ENCODE measurements around the gene MBOAT7. TPM values are rescaled to one million over a fixed set of nuclear protein-coding genes. Genes with fewer than 3 reads are reported as not detected.

MBOAT7 gene
- total and polyA plus RNA-seq, 2 of the 4 experiments (the other 2 are of a cell fraction), result 11.3 to 121 TPM

GRCh38 chr19:54172471-54173358, 16.7 kb downstream of the MBOAT7 start, which contains the start of gene TMC4:
TMC4 (minus strand) TSS chr19:54173160; CDS start chr19:54173117, 43 bp downstream.
- Histone ChIP-seq H3K4me3 (ENCODE audit: insufficient read depth, low read depth, low read length) (no peak within 1 kb of the TSS), H3K9ac (ENCODE audit: low read depth, low read length) (no peak within 1 kb of the TSS), H3K4me1 (ENCODE audit: control insufficient read depth, insufficient read depth, low read length) (no peaks in the 10 kb centered on the region), H2BK15ac (ENCODE audit: low read depth, low read length) (no peak within 1 kb of the TSS), H3K9me3 (ENCODE audit: control insufficient read depth, insufficient read depth, low read length) (no peaks in the 10 kb centered on the region), H2BK20ac (ENCODE audit: low read depth, low read length) (no peak within 1 kb of the TSS), H3K14ac (replicated peaks; ENCODE audit: low read depth, low read length) (no peak within 1 kb of the TSS), H3K36me3 (ENCODE audit: control insufficient read depth, insufficient read depth, low read length) (peaks cover 6% of the 10 kb centered on the region; the same call in 1 of the 2 replicates), H3K79me1 (ENCODE audit: low read depth in 1 of 2, low read length in 2 of 2) (no peaks in the 10 kb centered on the region; a peak in 1 of 4 replicates), H3K27me3 (ENCODE audit: control insufficient read depth, insufficient read depth, low read length) (no peaks in the 10 kb centered on the region), H3K23ac (ENCODE audit: low read depth, low read length) (no peak within 1 kb of the TSS), H3K56ac (ENCODE audit: extremely low read depth, insufficient read depth, low read length) (no peak within 1 kb of the TSS), H3K9me1 (ENCODE audit: insufficient read depth, low read length) (no peaks in the 10 kb centered on the region), H4K91ac (ENCODE audit: insufficient read depth, low read depth, low read length) (no peak within 1 kb of the TSS), H3K4me2 (ENCODE audit: low read depth, low read length) (no peak within 1 kb of the TSS), H4K8ac (ENCODE audit: low read depth in 2 of 2, low read length in 2 of 2) (no peak within 1 kb of the TSS), H3K4ac (ENCODE audit: low read depth, low read length) (no peak within 1 kb of the TSS), H2BK120ac (ENCODE audit: low read depth, low read length) (no peak within 1 kb of the TSS), H4K20me1 (ENCODE audit: insufficient read depth, low read length) (no peaks in the 10 kb centered on the region; the same call in 1 of the 2 replicates), H3K27ac (ENCODE audit: insufficient read depth, low read length) (no peak within 1 kb of the TSS), H2AFZ (replicated peaks; ENCODE audit: low read length, poor library complexity) (peak within 1 kb of the TSS; percentile 75), H2AK5ac (ENCODE audit: low read depth, low read length) (0 out of 2 replicates have a peak within 1 kb of the TSS, but pooled peaks have one; percentile 15), H2BK5ac (ENCODE audit: low read depth, low read length, poor library complexity, severe bottlenecking) (no peak within 1 kb of the TSS), H4K5ac (ENCODE audit: low read depth, low read length) (no peak within 1 kb of the TSS), H2AK9ac (replicated peaks; ENCODE audit: low read depth, low read length, poor library complexity) (peak within 1 kb of the TSS; percentile 72), H3K18ac (ENCODE audit: low read depth, low read length) (no peak within 1 kb of the TSS)
- POLR2A ChIA-PET (ENCODE audit: unreplicated experiment), result no interaction called here
- WGBS, 2 experiments (ENCODE audit: extremely low coverage in 2 of 2, insufficient read length in 1 of 2), result 43% methylated on average over 4 of the region's 13 CpGs; no CpG with 5 or more reads in 1 of the 2 experiments
- BruUV-seq (replicated peaks), result no TSS peak
- dilution Hi-C loops (cut with HindIII; ENCODE audit: low sequenced_read_pairs, unreplicated experiment), result no loop called here
- intact Hi-C loops (cut with micrococcal nuclease), result no loop called here
- CTCF ChIA-PET, result no interaction called here
- in situ Hi-C loops (cut with MboI; ENCODE audit: low sequenced_read_pairs), result no loop called here
- ATAC-seq (ENCODE audit: low read depth) (peak; percentile 55), DNase-seq (no peak)
- no peak for TF ChIP-seq CTCF (conservative IDR thresholded peaks at IDR 0.05; ENCODE audit: low read depth, low read length)
- no peak for TF ChIP-seq CEBPB (IDR thresholded peaks at IDR 0.05; ENCODE audit: low read depth, low read length)
- TF ChIP-seq BHLHE40 (IDR thresholded peaks at IDR 0.05; ENCODE audit: low read depth, low read length), result no peak
- TF ChIP-seq RFX5 (IDR thresholded peaks at IDR 0.05; ENCODE audit: low read depth, low read length), result no peak
- TF ChIP-seq POLR2A (IDR thresholded peaks at IDR 0.05; ENCODE audit: low read depth, low read length), result no peak
- no peak for TF ChIP-seq MAZ (IDR thresholded peaks at IDR 0.05; ENCODE audit: borderline replicate concordance, low read depth, low read length)
- no peak for TF ChIP-seq USF2 (IDR thresholded peaks at IDR 0.05; ENCODE audit: low read depth, low read length)
- TF ChIP-seq RCOR1 (IDR thresholded peaks at IDR 0.05; ENCODE audit: insufficient replicate concordance, low read length), result no peak
- no peak for TF ChIP-seq FOS (IDR thresholded peaks at IDR 0.05; ENCODE audit: low read depth, low read length)
- TF ChIP-seq RAD21 (IDR thresholded peaks at IDR 0.05; ENCODE audit: low read length), result no peak
- no peak for TF ChIP-seq NFE2L2 (IDR thresholded peaks at IDR 0.05; ENCODE audit: low read depth, low read length)
- no peak for TF ChIP-seq MAFK (IDR thresholded peaks at IDR 0.05; ENCODE audit: low read depth, low read length)
- TF ChIP-seq MXI1 (IDR thresholded peaks at IDR 0.05; ENCODE audit: borderline replicate concordance, low read depth, low read length), result no peak
- no peak for TF ChIP-seq SMC3 (IDR thresholded peaks at IDR 0.05; ENCODE audit: low read depth, low read length)
- no peak for TF ChIP-seq CHD1 (IDR thresholded peaks at IDR 0.05; ENCODE audit: low read depth, low read length)

All from IMR-90 (cell line).